Stimulated activated CD8-positive, alpha-beta memory T cell treated with anti-CD3 and anti-CD28 coated beads, Interleukin-2, amount 100 ng/mL, for 1 hour (primary cell): ENCODE measurements around the gene PPP1R1A.

ENCODE experiments used
- DNase-seq, 2 donors: peaks; one replicate each; pipeline ENCODE4 v3.0.0-alpha.2; 2020; ENCODE audit warnings: low read depth in 2 of 2

The PPP1R1A gene

DNA sequence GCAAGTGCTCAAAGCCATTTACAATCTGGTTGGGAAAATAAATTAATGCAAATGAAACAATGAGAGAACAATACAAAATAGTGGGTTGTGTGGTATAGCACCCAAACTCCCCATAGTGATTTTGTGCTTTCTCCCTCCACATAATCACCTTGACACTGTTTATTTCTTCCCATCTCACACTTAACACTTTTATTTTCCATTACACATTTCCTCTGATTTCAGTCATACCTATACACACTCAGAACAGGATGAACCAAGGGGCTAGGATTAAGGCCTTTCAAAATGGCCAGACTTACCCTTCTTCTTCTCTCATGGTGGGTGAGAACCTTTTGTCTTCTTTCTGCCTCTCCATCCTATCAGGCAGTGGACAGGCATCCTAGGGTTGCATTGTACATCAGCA lies 53.0 kb downstream of the PPP1R1A start:
- DNase-seq = no peak

DNA sequence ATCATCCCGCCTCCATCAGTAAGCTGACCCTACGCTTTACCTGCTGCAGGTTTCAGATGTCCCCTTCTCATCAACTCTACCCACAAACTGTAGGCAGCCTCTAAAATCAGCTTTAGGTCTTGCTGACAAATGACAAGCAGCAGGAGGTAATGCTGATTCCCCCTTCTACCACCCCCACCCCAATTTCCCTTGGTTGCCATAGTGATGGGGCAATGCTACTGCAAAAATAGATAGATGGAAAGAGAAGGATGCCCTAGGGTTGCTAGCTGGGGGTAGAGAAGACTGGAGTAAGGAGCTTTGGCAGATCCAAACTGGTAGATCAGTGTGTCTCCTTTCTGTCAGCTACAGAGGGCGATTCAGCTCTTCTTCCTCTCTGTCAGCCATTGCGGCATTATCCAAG lies 58.9 kb downstream of the PPP1R1A start:
- no peak for DNase-seq
